ENCODE results near the gene BCAM. TPM values are rescaled to one million over a fixed set of nuclear protein-coding genes. Genes with fewer than 3 reads are reported as not detected.
"Not testable (repeated sequence)": the region's sequence is repeated elsewhere in the genome, so short reads cannot be mapped to it uniquely, and the experiment has no call there.

BCAM gene
- total and polyA plus RNA-seq, 7 donors, result 1.2 to 36.3 (median 11.8) TPM

DNA sequence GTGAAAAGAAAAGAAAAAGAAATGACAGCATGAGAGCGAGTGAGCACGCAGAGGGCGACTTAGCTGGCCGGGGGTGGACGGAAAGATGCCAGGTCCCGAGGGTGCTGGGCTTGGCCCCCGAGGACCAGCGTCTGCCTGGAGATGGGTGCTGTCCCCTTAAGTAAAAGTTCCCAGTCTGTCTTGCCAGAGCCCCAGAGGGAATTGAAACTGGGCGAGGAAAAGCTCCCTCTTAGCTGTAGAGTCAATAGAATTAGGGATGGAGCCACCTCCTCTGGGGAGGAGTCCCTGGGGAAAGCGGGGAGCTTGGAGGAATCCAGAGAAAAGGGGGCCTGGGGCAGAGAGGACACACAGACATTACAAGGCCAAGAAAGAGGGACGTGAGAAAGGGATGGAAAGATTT, 13.3 kb downstream of the BCAM start:
- intact Hi-C loops (cut with DNase I), result no loop called here
- peaks cover 0 to 17% (median 5%) of the 10 kb centered on the region in 3 donors for H3K27me3 ChIP-seq
- WGBS, 2 donors, result 76 to 80% methylated on average over 11 of the region's 11 CpGs

DNA sequence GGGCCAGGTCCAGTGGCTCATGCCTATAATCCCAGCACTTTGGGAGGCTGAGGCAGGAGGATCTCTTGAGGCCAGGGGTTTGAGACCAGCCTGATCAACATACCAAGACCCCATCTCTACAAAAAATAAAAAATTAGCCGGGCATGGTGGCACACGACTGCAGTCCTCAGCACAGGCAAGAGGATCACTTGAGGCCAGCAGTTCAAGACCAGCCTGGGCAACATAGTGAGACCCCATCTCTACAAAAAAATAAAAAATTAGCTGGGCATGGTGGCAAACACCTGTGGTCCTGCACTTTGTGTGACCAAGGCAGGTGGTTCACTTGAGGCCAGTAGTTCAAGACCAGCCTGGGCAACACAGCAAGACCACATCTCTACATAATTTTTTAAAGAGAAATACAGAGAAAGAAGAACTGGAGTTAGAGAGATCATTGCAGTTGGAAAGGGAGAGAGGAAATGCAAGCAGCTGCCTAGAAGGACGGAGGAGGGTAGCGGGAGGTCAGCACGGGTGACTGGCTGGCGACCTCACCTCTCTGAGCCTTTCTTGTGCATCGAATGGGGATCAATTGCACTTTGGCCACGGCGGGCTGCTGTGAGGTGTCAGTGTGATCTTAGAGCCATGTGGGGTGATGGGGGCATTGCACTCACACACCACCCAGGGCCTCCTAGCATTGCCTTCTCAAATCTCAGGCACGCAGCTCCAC, 13.9 kb downstream of the BCAM start:
- Histone ChIP-seq H3K36me3 (no peaks in the 10 kb centered on the region), H3K27me3 (peaks cover 0 to 17% (median 5%) of the 10 kb centered on the region in 3 donors), H3K4me1 (peaks cover 0 to 11% (median 8%) of the 10 kb centered on the region in 4 donors), H3K4me3 (no peak overlapping the region), H3K27ac (no peak overlapping the region), H3K9me3 (no peaks in the 10 kb centered on the region)
- intact Hi-C loops (cut with DNase I), result no loop called here
- 72 to 78% methylated on average over 10 of the region's 10 CpGs for WGBS, 2 donors
- no peak for DNase-seq
- TF ChIP-seq POLR2AphosphoS5 (IDR thresholded peaks at IDR 0.05) (no peak), POLR2A (IDR thresholded peaks at IDR 0.05) (no peak), EP300 (IDR thresholded peaks at IDR 0.05) (no peak)
- TF ChIP-seq, protein P1, sequence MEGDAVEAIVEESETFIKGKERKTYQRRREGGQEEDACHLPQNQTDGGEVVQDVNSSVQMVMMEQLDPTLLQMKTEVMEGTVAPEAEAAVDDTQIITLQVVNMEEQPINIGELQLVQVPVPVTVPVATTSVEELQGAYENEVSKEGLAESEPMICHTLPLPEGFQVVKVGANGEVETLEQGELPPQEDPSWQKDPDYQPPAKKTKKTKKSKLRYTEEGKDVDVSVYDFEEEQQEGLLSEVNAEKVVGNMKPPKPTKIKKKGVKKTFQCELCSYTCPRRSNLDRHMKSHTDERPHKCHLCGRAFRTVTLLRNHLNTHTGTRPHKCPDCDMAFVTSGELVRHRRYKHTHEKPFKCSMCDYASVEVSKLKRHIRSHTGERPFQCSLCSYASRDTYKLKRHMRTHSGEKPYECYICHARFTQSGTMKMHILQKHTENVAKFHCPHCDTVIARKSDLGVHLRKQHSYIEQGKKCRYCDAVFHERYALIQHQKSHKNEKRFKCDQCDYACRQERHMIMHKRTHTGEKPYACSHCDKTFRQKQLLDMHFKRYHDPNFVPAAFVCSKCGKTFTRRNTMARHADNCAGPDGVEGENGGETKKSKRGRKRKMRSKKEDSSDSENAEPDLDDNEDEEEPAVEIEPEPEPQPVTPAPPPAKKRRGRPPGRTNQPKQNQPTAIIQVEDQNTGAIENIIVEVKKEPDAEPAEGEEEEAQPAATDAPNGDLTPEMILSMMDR (IDR thresholded peaks at IDR 0.05), result no peak

More for the DNA sequence above, 13.3 kb downstream of the BCAM start:
- Histone ChIP-seq H3K4me3 (no peak overlapping the region), H3K27ac (peak overlapping the region in 1 of 4 donors; percentile 49), H3K9me3 (no peaks in the 10 kb centered on the region), H3K36me3 (no peaks in the 10 kb centered on the region), H3K4me1 (peaks cover 0 to 11% (median 8%) of the 10 kb centered on the region in 4 donors)
- DNase-seq, result no peak
- TF ChIP-seq POLR2A (IDR thresholded peaks at IDR 0.05) (no peak), POLR2AphosphoS5 (IDR thresholded peaks at IDR 0.05) (no peak), EP300 (IDR thresholded peaks at IDR 0.05) (no peak)
- TF ChIP-seq, protein P1 (IDR thresholded peaks at IDR 0.05), result no peak

DNA sequence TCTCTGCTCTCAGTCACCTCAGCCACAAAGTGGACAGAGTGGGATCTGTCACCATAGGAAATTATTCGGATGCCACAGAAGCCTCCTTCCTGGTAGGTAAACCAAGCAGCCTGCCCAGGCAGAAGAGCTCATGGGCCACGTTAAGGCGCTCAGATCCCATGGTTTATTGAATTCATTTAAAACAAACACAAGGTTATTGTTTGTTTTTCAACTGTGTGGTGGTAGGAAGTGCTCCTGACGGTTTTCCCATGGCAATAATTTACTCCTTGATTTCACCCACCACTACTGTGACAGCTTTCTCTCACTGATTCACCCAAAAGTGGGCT, 14.4 kb downstream of the BCAM start:
- TF ChIP-seq POLR2AphosphoS5 (IDR thresholded peaks at IDR 0.05) (no peak), POLR2A (IDR thresholded peaks at IDR 0.05) (no peak), EP300 (IDR thresholded peaks at IDR 0.05) (no peak)
- TF ChIP-seq, protein P1 (IDR thresholded peaks at IDR 0.05), result no peak
- intact Hi-C loops (cut with DNase I), result no loop called here
- no peak overlapping the region for H3K4me3 ChIP-seq
- H3K9me3 ChIP-seq, result no peaks in the 10 kb centered on the region
- no peak for DNase-seq
- H3K27me3 ChIP-seq, result peaks cover 0 to 17% (median 5%) of the 10 kb centered on the region in 3 donors
- H3K4me1 ChIP-seq, result peaks cover 0 to 11% (median 8%) of the 10 kb centered on the region in 4 donors
- WGBS, 2 donors, result 10 to 48% methylated on average over 4 of the region's 4 CpGs
- H3K36me3 ChIP-seq, result no peaks in the 10 kb centered on the region
- H3K27ac ChIP-seq, result no peak overlapping the region

DNA sequence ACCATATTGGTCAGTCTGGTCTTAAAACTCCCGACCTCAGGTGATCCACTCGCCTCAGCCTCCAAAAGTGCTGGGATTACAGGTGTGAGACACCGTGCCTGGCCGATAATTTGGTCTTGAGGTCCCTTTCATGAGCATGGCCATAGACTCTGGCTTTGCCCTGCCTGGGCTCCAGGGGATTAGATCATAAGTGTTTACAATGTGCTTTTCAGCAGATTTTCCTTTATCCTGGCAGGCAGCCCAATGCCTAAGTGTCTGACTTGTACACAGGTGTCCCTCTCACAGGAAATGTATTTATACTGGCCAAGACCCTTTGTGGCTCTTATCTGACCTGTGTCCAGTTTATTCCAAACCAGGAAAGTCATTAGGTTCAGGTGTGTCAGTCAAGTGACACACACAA, 15.9 kb downstream of the BCAM start:
- Histone ChIP-seq H3K36me3 (no peaks in the 10 kb centered on the region), H3K4me1 (peaks cover 0 to 11% (median 8%) of the 10 kb centered on the region in 4 donors), H3K9me3 (no peaks in the 10 kb centered on the region), H3K4me3 (no peak overlapping the region), H3K27me3 (peaks cover 0 to 17% (median 5%) of the 10 kb centered on the region in 3 donors), H3K27ac (no peak overlapping the region)
- intact Hi-C loops (cut with DNase I), result no loop called here
- WGBS, 2 donors, result 65 to 86% methylated on average over 4 of the region's 4 CpGs
- DNase-seq, result no peak
- TF ChIP-seq, protein P1 (IDR thresholded peaks at IDR 0.05), result no peak
- no peak for TF ChIP-seq EP300 (IDR thresholded peaks at IDR 0.05)
- no peak for TF ChIP-seq POLR2A (IDR thresholded peaks at IDR 0.05)
- no peak for TF ChIP-seq POLR2AphosphoS5 (IDR thresholded peaks at IDR 0.05)

DNA sequence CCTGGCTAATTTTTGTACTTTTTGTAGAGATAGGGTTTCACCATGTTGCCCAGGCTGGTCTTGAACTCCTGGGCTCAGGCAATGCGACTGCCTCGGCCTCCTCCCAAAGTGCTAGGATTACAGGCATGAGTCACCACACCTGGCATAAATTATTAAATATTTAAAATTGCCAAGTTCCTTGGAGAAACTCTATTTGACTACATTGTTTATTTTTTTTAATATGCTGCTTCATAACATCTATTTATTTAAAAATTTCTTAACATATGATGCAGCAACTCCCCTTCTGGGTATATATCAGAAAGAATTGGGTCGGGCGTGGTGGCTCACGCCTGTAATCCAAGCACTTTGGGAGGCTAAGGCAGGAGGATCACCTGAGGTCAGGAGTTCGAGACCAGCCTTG, 24.0 kb downstream of the BCAM start:
- intact Hi-C loops (cut with DNase I); H3K36me3 ChIP-seq; H3K27ac ChIP-seq; H3K4me1 ChIP-seq; DNase-seq; H3K4me3 ChIP-seq; H3K9me3 ChIP-seq: not testable (repeated sequence)
- H3K27me3 ChIP-seq, result peaks cover 0 to 10% (median 0%) of the 10 kb centered on the region in 3 donors
- 59 to 82% methylated on average over 6 of the region's 6 CpGs for WGBS, 2 donors

DNA sequence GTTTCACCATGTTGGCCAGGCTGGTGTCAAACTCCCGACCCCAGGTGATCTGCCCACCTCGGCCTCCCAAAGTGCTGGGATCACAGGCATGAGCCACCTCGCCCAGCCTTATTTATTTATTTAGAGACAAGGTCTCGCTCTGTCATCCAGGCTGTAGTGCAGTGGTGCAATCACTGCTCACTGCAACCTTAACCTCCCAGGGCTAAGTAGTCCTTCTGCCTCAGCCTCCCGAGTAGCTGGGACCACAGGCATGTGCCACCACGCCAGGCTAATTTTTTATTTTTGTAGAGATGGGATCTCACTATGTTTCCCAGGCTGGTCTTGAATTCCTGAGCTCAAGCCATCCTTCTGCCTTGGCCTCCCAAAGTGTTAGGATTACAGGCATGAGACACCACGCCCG, 25.5 kb downstream of the BCAM start:
- DNase-seq; H3K27ac ChIP-seq; H3K4me3 ChIP-seq; intact Hi-C loops (cut with DNase I); H3K9me3 ChIP-seq; H3K36me3 ChIP-seq; H3K4me1 ChIP-seq: not testable (repeated sequence)
- WGBS, 2 donors, result 63 to 82% methylated on average over 8 of the region's 8 CpGs
- peaks cover 0 to 10% (median 0%) of the 10 kb centered on the region in 3 donors for H3K27me3 ChIP-seq

All from sigmoid colon (tissue), 7 donors.